Astrocyte (in vitro differentiated cells and primary cell): ENCODE measurements around the gene KLRC1. TPM values are rescaled to one million over a fixed set of nuclear protein-coding genes. Genes with fewer than 3 reads are reported as not detected.

Source experiments
- DNase-seq: peaks from one replicate; pipeline ENCODE4 v3.0.0-alpha.2; 2010; ENCODE audit warnings: low read depth
- FAIRE-seq: peaks from 2 replicates; lab custom pipeline; 2011; peaks lifted over from hg19 to GRCh38; lab: Jason Lieb, UNC
- H2AFZ ChIP-seq: 2 replicates; pipeline ENCODE4 v1.6.0; 2012; ENCODE audit warnings: low read depth, low read length, inconsistent platforms
- H3K27ac ChIP-seq: 2 replicates; pipeline ENCODE4 v1.5.1; 2011; ENCODE audit warnings: low read depth, low read length, inconsistent platforms
- H3K27me3 ChIP-seq: 2 replicates; pipeline ENCODE4 v1.6.0; 2011; ENCODE audit warnings: low read length, inconsistent platforms; ENCODE audit not compliant: insufficient read depth
- H3K36me3 ChIP-seq: 2 replicates; pipeline ENCODE4 v1.5.1; 2011; ENCODE audit warnings: low read length, inconsistent platforms; ENCODE audit not compliant: insufficient read depth
- H3K4me1 ChIP-seq: 2 replicates; pipeline ENCODE4 v1.5.1; 2011; ENCODE audit warnings: low read length, inconsistent platforms; ENCODE audit not compliant: insufficient read depth
- H3K4me2 ChIP-seq: 2 replicates; pipeline ENCODE4 v1.6.0; 2012; ENCODE audit warnings: low read length, inconsistent platforms
- H3K4me3 ChIP-seq: 2 replicates; pipeline ENCODE4 v1.5.1; 2011; ENCODE audit warnings: low read depth, mild to moderate bottlenecking, low read length, inconsistent platforms; ENCODE audit not compliant: insufficient read depth
- H3K79me2 ChIP-seq: 2 replicates; pipeline ENCODE4 v1.6.0; 2012; ENCODE audit warnings: mild to moderate bottlenecking, low read length, inconsistent platforms; ENCODE audit not compliant: insufficient read depth
- H3K9ac ChIP-seq: 2 replicates; pipeline ENCODE4 v1.6.0; 2012; ENCODE audit warnings: mild to moderate bottlenecking, low read length, inconsistent platforms
- H3K9me3 ChIP-seq: 2 replicates; pipeline ENCODE4 v1.5.1; 2012; ENCODE audit warnings: low read depth, mild to moderate bottlenecking, low read length, inconsistent platforms; ENCODE audit not compliant: insufficient read depth
- H4K20me1 ChIP-seq: 2 replicates; pipeline ENCODE4 v1.6.0; 2012; ENCODE audit warnings: low read length, inconsistent platforms; ENCODE audit not compliant: insufficient read depth
- H3K27ac Mint-ChIP-seq: one replicate; pipeline ENCODE4 v1.8.0; 2021; ENCODE audit warnings: mild to moderate bottlenecking, mixed read lengths; ENCODE audit not compliant: unreplicated experiment
- H3K27me3 Mint-ChIP-seq: one replicate; pipeline ENCODE4 v1.8.0; 2021; ENCODE audit warnings: low read depth, mixed read lengths; ENCODE audit not compliant: unreplicated experiment
- H3K36me3 Mint-ChIP-seq: one replicate; pipeline ENCODE4 v1.8.0; 2021; ENCODE audit warnings: low read depth, mixed read lengths; ENCODE audit not compliant: unreplicated experiment
- H3K4me1 Mint-ChIP-seq: one replicate; pipeline ENCODE4 v1.8.0; 2021; ENCODE audit warnings: low read depth, mixed read lengths; ENCODE audit not compliant: unreplicated experiment
- H3K4me3 Mint-ChIP-seq: one replicate; pipeline ENCODE4 v1.8.0; 2021; ENCODE audit warnings: mild to moderate bottlenecking, moderate library complexity, mixed read lengths; ENCODE audit not compliant: unreplicated experiment
- H3K9me3 Mint-ChIP-seq: one replicate; pipeline ENCODE4 v1.8.0; 2021; ENCODE audit warnings: mild to moderate bottlenecking, mixed read lengths; ENCODE audit not compliant: unreplicated experiment
- EZH2 ChIP-seq: IDR thresholded peaks from 2 replicates; pipeline ENCODE4 v1.6.1; 2012; ENCODE audit warnings: mild to moderate bottlenecking, low read length, inconsistent platforms; ENCODE audit not compliant: insufficient read depth
- total RNA-seq: library from RNA; stranded (reverse); gene quantifications from 2 replicates; pipeline ENCODE4 v1.2.1, GENCODE V29; 2021
- TF ChIP-seq, protein P1 (sequence below): IDR thresholded peaks from 2 replicates; pipeline ENCODE4 v1.5.1; 2011; ENCODE audit warnings: low read depth, mild to moderate bottlenecking, inconsistent platforms, low read length, moderate library complexity; ENCODE audit not compliant: insufficient read depth

KLRC1 gene
- total RNA-seq, 1 donor from 2014 or later: not detected

DNA sequence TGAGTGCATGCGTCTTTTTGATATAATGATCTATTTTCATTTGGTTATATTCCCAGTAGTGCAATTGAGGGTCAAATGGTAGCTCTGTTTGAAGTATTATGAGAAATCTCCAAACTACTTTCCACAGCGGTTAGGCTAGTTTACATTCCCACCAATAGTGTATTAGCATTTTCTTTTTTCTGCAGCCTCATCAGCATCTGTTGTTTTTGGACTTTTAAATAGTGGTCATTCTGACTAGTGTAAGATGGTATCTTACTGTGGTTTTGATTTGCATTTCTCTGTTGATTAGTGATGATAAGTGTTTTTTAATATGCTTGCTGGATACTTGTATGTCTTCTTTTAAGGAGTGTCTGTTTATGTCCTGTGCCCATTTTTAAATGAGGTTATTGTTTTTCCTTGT, 3.7 kb upstream of the KLRC1 start:
- Histone ChIP-seq H3K4me3 (no peak overlapping the region), H3K79me2 (no peaks in the 10 kb centered on the region), H4K20me1 (no peaks in the 10 kb centered on the region), H2AFZ (no peak overlapping the region), H3K9ac (no peak overlapping the region), H3K27me3 (no peaks in the 10 kb centered on the region), H3K9me3 (peaks cover 2% of the 10 kb centered on the region), H3K36me3 (no peaks in the 10 kb centered on the region), H3K4me1 (no peaks in the 10 kb centered on the region), H3K4me2 (no peak overlapping the region), H3K27ac (no peak overlapping the region)
- TF ChIP-seq, protein P1, sequence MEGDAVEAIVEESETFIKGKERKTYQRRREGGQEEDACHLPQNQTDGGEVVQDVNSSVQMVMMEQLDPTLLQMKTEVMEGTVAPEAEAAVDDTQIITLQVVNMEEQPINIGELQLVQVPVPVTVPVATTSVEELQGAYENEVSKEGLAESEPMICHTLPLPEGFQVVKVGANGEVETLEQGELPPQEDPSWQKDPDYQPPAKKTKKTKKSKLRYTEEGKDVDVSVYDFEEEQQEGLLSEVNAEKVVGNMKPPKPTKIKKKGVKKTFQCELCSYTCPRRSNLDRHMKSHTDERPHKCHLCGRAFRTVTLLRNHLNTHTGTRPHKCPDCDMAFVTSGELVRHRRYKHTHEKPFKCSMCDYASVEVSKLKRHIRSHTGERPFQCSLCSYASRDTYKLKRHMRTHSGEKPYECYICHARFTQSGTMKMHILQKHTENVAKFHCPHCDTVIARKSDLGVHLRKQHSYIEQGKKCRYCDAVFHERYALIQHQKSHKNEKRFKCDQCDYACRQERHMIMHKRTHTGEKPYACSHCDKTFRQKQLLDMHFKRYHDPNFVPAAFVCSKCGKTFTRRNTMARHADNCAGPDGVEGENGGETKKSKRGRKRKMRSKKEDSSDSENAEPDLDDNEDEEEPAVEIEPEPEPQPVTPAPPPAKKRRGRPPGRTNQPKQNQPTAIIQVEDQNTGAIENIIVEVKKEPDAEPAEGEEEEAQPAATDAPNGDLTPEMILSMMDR: no peak
- TF ChIP-seq EZH2: no peak
- no peak overlapping the region for H3K27ac Mint-ChIP-seq
- no peaks in the 10 kb centered on the region for H3K4me1 Mint-ChIP-seq
- peaks cover 10% of the 10 kb centered on the region for H3K9me3 Mint-ChIP-seq
- no peaks in the 10 kb centered on the region for H3K27me3 Mint-ChIP-seq
- DNase-seq: peak; percentile 1
- H3K36me3 Mint-ChIP-seq: peaks cover under 1% of the 10 kb centered on the region
- no peak for FAIRE-seq
- no peak overlapping the region for H3K4me3 Mint-ChIP-seq

- peaks cover 2% of the 10 kb centered on the region for H3K9me3 ChIP-seq
- Mint-ChIP-seq H3K4me1 (no peaks in the 10 kb centered on the region), H3K9me3 (peaks cover 10% of the 10 kb centered on the region), H3K4me3 (no peak overlapping the region), H3K36me3 (no peaks in the 10 kb centered on the region), H3K27me3 (no peaks in the 10 kb centered on the region), H3K27ac (no peak overlapping the region)
- FAIRE-seq (no peak), DNase-seq (no peak)
- no peaks in the 10 kb centered on the region for H3K79me2 ChIP-seq
- no peak overlapping the region for H3K4me2 ChIP-seq
- no peak overlapping the region for H3K27ac ChIP-seq
- no peaks in the 10 kb centered on the region for H4K20me1 ChIP-seq
- no peak overlapping the region for H3K9ac ChIP-seq
- no peaks in the 10 kb centered on the region for H3K36me3 ChIP-seq
- no peaks in the 10 kb centered on the region for H3K27me3 ChIP-seq
- TF ChIP-seq, protein P1: no peak
- no peak for TF ChIP-seq EZH2
- H3K4me3 ChIP-seq: no peak overlapping the region
- no peak overlapping the region for H2AFZ ChIP-seq
- no peaks in the 10 kb centered on the region for H3K4me1 ChIP-seq
Measured at GRCh38 chr12:10455766-10456165, 2.6 kb upstream of the KLRC1 start.

DNA sequence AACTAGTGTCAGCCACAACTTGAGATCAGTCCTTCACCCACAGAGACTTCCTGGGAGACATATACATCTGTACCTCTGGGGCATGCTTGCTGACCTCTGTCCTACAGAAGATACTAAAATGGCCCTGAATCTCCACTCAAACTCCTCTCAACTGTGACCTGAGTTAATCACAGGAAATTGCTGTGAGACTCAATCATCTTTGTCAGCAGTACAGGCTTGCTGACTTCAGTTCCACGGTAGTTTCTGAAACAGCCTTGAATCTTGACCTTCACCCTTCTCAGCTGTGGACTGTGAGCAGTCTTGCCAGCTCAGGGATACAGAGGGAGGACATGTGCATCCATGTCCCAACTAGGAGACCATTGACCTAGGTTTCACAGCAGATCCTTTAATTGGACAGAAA, 1.4 kb upstream of the KLRC1 start:
- Mint-ChIP-seq H3K4me3 (no peak overlapping the region), H3K4me1 (no peaks in the 10 kb centered on the region), H3K27ac (no peak overlapping the region), H3K27me3 (no peaks in the 10 kb centered on the region), H3K36me3 (no peaks in the 10 kb centered on the region), H3K9me3 (peaks cover 10% of the 10 kb centered on the region)
- DNase-seq (no peak), FAIRE-seq (no peak)
- no peak overlapping the region for H3K4me3 ChIP-seq
- H4K20me1 ChIP-seq: no peaks in the 10 kb centered on the region
- H3K4me1 ChIP-seq: no peaks in the 10 kb centered on the region
- no peak overlapping the region for H2AFZ ChIP-seq
- H3K9ac ChIP-seq: no peak overlapping the region
- H3K36me3 ChIP-seq: no peaks in the 10 kb centered on the region
- no peaks in the 10 kb centered on the region for H3K27me3 ChIP-seq
- no peak overlapping the region for H3K4me2 ChIP-seq
- H3K27ac ChIP-seq: no peak overlapping the region
- H3K9me3 ChIP-seq: peaks cover 2% of the 10 kb centered on the region
- no peak for TF ChIP-seq EZH2
- TF ChIP-seq, protein P1: no peak
- no peaks in the 10 kb centered on the region for H3K79me2 ChIP-seq
